Cardiac muscle cell (in vitro differentiated cells and primary cell): ENCODE data around the gene HLA-DPA1. TPM values are rescaled to one million over a fixed set of nuclear protein-coding genes. Genes with fewer than 3 reads are reported as not detected.

ENCODE experiments used
- DNase-seq, 2 donors: peaks; one replicate each; pipeline versions ENCODE4 v3.0.0 to v3.0.0-alpha.2; 2010 to 2017; ENCODE audit warnings: low read depth in 1 of 2, low spot score in 1 of 2
- H3K27ac ChIP-seq: fragments of 200-600 bp; sonication (generic); 2 replicates; pipeline ENCODE4 v1.5.1; 2016
- H3K27me3 ChIP-seq: fragments of 200-600 bp; sonication (generic); 2 replicates; pipeline ENCODE4 v1.6.0; 2016; ENCODE audit warnings: control low read depth
- H3K36me3 ChIP-seq: fragments of 200-600 bp; sonication (generic); 2 replicates; pipeline ENCODE4 v1.5.1; 2016; ENCODE audit warnings: control low read depth
- H3K4me1 ChIP-seq: fragments of 200-600 bp; sonication (generic); 2 replicates; pipeline ENCODE4 v1.8.1; 2017; ENCODE audit warnings: low read depth, mild to moderate bottlenecking, mixed run types
- H3K4me3 ChIP-seq: fragments of 200-600 bp; sonication (generic); 2 replicates; pipeline ENCODE4 v1.5.1; 2016; ENCODE audit warnings: mild to moderate bottlenecking
- H3K9me3 ChIP-seq: fragments of 200-600 bp; sonication (generic); 2 replicates; pipeline ENCODE4 v1.5.1; 2017; ENCODE audit warnings: low read depth, mild to moderate bottlenecking, control low read depth
- CTCF ChIP-seq: IDR thresholded peaks from 2 replicates; pipeline ENCODE4 v1.5.1; 2012; ENCODE audit warnings: low read depth, mild to moderate bottlenecking, low read length
- polyA plus RNA-seq: library from polyadenylated mRNA; unstranded; fragments of >200 nt; fragmentation: Nextera tagmentation; extraction: Ambion mirVana; gene quantifications from 2 replicates; pipeline ENCODE4 v1.2.1, GENCODE V29; 2016
- total RNA-seq: library from RNA; depleted of rRNA; stranded (reverse); fragments of >200 nt; gene quantifications from 2 replicates; pipeline ENCODE4 v1.2.3, GENCODE V29; 2016

HLA-DPA1 gene
- total and polyA plus RNA-seq, 2 experiments from 2014 or later, result 0.21 to 1.9 TPM

GRCh38 chr6:33088931-33089620 is 15.6 kb upstream of the HLA-DPA1 start:
- no peaks in the 10 kb centered on the region for H3K27me3 ChIP-seq
- no peaks in the 10 kb centered on the region for H3K4me1 ChIP-seq
- no peaks in the 10 kb centered on the region for H3K36me3 ChIP-seq
- H3K9me3 ChIP-seq, result no peaks in the 10 kb centered on the region
- H3K4me3 ChIP-seq, result no peak overlapping the region
- H3K27ac ChIP-seq, result no peak overlapping the region
- DNase-seq, result peak in 1 of 2 donors; percentile 56
- no peak for TF ChIP-seq CTCF

- Histone ChIP-seq H3K9me3 (no peaks in the 10 kb centered on the region), H3K36me3 (no peaks in the 10 kb centered on the region), H3K27ac (no peak overlapping the region), H3K27me3 (no peaks in the 10 kb centered on the region), H3K4me3 (no peak overlapping the region), H3K4me1 (no peaks in the 10 kb centered on the region)
- no peak for TF ChIP-seq CTCF
- DNase-seq, result no peak
Measured at GRCh38 chr6:33088258-33088930, 14.9 kb upstream of the HLA-DPA1 start.

- Histone ChIP-seq H3K9me3 (no peaks in the 10 kb centered on the region), H3K27me3 (no peaks in the 10 kb centered on the region), H3K4me3 (no peak overlapping the region), H3K36me3 (no peaks in the 10 kb centered on the region), H3K4me1 (no peaks in the 10 kb centered on the region), H3K27ac (no peak overlapping the region)
- DNase-seq, result no peak
- no peak for TF ChIP-seq CTCF
Measured at GRCh38 chr6:33085627-33086026, 12.2 kb upstream of the HLA-DPA1 start.

- peak; percentile 68 for TF ChIP-seq CTCF
- Histone ChIP-seq H3K27me3 (no peaks in the 10 kb centered on the region), H3K36me3 (no peaks in the 10 kb centered on the region), H3K9me3 (no peaks in the 10 kb centered on the region), H3K4me1 (no peaks in the 10 kb centered on the region), H3K27ac (no peak overlapping the region), H3K4me3 (no peak overlapping the region)
- peak; percentile 49 to 71 for DNase-seq
Measured at GRCh38 chr6:33082702-33083101, 9.3 kb upstream of the HLA-DPA1 start.

GRCh38 chr6:33081098-33081824 is 7.8 kb upstream of the HLA-DPA1 start:
- TF ChIP-seq CTCF, result no peak
- no peak for DNase-seq
- H3K4me3 ChIP-seq, result peak overlapping the region; percentile 16
- H3K27ac ChIP-seq, result no peak overlapping the region
- no peaks in the 10 kb centered on the region for H3K9me3 ChIP-seq
- no peaks in the 10 kb centered on the region for H3K27me3 ChIP-seq
- H3K36me3 ChIP-seq, result no peaks in the 10 kb centered on the region
- H3K4me1 ChIP-seq, result no peaks in the 10 kb centered on the region
